ENCODE measurements around the gene TAF4.

TAF4 gene

DNA sequence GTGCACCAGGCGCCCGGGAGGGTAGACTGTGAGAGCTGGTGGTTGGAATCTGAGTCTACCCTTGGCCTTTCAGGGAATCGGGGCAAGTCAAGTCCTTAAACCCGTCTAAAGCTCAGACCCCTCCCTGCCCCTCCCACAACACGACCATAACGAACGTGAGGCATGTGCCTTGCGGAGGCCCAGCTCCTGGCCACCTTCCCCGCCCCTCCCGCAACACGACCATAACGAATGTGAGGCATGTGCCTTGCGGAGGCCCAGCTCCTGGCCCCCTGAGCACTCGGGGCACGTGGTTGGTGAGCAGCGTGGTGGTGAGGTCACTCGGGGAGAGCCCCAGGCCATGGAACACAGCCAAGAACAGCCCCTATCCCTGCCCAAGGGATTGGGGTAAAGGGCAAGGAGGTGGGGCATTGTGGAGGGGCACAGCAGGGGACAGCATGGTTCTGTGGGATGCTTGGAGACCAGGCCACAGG lies 132.2 kb downstream of the TAF4 start:
- DNase-seq (ENCODE audit: low read depth in 2 of 2): no peak

DNA sequence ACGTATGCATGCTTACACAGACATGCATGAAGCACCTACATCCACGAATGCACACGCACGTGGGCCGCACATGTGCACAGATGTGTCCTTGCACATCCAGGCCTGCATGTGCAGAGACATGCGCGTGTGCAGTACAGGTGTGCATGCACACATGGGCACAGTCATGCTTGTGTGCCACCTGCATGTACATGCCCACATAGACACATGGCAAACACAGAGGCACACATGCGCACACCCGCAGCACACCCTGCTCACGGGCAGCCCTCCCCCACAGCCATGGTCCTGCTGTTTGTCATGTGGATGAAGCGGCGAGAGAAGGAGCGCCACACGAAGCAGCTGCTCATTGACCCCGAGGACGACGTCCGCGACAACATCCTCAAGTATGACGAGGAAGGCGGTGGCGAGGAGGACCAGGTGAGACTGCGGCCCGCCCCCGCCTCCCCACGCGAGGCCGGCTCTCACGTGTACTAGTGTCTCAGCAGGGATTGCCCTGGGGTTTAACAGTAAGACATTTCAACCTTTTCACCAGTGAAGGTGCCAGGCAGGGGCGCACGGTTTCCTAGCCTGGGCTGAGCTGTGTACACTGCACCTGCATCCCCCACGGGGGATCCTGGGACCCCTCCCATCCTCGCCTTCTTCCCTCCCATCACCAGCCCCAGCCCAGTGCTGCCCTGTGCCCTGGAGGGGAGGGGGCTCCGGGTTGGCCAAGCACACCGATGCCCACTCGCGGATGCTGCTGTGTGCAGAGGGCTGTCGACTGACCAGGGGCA lies 132.8 kb downstream of the TAF4 start:
- no peak for DNase-seq (ENCODE audit: low read depth in 2 of 2)

- no peak for DNase-seq (ENCODE audit: low read depth in 2 of 2)
Measured at GRCh38 chr20:61932199-61932592, 133.5 kb downstream of the TAF4 start.

DNA sequence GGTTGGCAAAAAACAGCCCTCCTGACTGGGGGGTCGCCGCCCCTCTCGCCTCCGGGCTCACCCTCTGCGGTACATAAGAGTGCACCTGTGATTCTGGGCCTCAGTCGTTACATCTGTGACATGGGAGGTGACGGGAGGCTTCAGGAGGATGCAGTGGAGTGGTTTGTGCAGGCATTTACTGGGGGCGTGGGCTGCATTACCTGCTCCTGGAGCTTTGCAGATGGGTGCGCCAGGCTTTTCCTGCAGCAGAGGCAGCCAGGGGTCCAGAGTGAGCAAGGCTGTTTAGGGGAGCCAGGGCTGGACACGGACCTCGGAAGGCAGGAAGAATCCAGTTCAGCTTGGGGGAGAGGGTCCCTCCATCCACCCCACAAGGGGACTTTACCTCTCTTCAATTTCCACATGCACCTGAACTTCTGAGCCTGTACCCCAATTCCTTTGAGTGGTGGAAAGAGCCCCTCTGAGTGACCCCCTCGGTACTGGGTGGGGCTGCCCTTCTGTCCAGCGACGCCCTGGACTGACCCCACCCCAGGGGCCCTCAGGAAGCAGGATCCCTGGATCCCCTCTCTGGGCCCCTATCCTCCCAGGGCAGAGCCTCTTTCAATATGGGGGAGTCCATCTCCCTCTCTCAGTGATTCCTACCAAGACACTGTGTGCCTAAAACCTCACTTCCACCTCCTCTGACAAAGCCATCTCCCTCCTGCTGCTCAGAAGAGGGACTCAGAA lies 134.0 kb downstream of the TAF4 start:
- no peak for DNase-seq (ENCODE audit: low read depth in 2 of 2)

DNA sequence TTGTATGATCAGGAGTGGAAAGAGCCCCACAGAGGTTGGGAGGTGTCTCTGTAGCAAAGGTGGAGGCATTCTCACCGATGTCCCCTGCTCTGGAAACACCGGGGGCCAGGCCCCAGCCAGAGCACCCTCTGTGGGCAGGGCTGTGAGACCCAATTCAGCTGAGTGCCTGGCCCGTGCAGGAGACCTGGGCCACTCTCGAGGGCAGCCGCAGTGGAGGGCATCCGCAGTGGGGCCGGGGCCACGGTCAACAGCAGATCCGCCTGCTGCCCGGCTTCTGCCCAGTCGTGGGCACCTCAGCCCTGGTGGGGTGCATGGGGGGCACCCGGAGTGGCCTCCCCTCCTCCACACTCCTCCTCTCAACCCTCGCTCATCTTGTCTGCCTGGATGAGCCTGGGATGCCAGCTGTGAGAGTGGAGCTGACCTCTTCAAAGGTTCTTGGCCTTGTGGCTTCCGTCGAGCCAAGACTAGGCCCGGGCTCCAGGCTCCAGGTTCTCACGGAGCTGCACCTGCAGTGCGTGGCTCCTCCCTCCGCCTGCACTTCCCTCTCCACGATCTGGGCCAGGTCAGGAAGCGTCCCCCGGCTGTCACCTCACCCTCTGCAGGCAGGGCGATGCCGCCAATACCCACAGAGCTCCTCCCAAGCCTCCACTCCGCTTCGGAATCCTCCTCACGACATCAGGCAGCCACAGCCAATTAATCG lies 134.8 kb downstream of the TAF4 start:
- DNase-seq (ENCODE audit: low read depth in 2 of 2): no peak

DNA sequence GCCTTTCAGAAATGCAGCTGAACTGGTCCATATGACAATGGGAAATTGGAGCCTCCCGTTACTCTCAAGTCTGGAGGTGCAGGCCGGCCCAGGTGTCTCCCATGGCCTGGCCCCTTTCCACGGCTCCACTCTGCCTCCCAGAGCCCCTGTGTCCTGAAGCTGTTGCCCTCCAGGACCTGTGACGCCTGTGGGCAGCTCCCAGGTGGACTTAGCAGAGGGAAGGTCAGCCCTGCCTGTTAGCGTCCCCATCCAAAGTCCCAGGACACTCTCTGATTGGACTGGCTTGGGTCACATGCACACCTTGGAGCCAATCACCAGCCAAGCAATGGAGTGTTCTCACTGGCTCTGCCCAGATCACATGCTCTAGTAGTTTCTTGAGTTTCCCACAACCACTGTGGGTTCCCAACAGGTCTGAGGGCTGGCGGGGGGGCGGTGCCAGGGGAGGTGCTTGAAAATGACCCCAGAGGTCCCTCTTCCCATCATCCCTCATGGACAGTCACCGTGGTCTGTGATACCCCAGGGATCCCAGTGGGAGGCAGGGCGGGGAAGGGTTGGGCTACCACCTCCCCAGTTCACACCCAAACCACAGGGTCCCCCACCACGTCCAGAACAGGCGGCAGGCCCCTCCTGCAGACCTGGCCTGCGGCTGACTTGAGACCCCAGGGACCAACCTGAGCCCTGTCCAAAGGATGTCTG lies 135.6 kb downstream of the TAF4 start:
- no peak for DNase-seq (ENCODE audit: low read depth in 2 of 2)

DNA sequence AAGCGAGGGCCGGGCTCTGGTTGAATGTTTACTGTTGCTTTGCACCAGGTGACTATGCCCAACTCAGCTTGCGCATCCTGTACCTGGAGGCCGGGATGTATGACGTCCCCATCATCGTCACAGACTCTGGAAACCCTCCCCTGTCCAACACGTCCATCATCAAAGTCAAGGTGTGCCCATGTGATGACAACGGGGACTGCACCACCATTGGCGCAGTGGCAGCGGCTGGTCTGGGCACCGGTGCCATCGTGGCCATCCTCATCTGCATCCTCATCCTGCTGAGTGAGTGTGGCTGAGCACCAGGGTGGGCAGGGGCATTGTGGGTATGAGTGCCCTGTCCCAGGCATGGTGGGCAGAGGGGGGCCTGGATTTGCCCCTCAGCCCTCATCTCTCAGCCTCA lies 136.1 kb downstream of the TAF4 start:
- no peak for DNase-seq (ENCODE audit: low read depth in 2 of 2)

- no peak for DNase-seq (ENCODE audit: low read depth in 2 of 2)
Measured at GRCh38 chr20:61927826-61928541, 137.7 kb downstream of the TAF4 start.

DNA sequence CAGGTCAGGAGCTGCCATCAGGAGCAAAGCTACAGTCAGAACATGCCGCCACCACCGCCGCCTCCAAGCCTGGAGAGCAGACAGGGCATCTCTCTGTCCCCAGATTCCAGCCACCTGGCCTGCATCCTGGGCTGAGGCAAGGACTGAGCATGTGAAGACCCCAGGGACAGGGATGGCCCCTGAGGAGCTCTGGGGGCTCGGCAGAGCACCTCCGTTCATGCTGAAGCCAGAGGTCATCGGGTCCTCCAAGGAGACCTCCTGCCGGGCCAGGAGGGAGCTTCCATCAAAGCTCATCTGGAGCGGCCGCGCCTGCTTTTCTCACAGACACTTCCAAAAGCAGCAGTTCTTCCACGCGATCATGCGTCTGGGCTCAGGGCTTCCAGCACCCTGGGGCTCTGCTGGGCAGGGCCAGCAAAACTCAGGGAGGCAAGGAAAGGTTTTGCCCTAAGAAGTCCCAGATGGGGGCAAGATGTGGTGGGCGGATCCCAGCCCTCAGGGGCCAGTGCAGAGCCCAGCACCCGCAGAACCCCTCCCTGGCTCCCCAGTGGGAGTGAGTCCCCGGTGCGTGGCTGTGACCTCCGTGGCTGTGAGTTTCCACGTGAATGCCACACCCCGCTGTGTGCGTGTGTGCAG lies 138.4 kb downstream of the TAF4 start:
- DNase-seq (ENCODE audit: low read depth in 2 of 2): no peak

GRCh38 chr20:61926796-61927192 lies 138.9 kb downstream of the TAF4 start:
- DNase-seq (ENCODE audit: low read depth in 2 of 2): no peak

DNA sequence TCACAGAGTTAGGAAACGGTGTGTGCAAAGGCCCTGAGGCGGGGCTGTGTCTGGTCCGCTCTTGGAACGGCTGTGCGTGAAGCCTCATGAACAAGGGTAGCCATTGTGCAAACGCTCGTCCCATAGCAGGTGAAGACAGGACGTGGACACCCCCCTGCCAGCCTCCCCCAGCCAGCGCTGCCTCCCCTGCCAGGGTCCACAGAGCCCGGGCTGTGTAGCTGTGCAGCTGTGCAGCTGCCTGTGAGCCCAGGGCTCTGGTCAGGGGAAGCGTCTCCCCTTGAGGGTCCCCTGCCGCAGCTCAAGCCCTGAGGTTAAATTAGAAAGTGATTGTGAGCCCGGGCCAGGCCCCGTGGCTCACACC lies 139.4 kb downstream of the TAF4 start:
- no peak for DNase-seq (ENCODE audit: low read depth in 2 of 2)

DNA sequence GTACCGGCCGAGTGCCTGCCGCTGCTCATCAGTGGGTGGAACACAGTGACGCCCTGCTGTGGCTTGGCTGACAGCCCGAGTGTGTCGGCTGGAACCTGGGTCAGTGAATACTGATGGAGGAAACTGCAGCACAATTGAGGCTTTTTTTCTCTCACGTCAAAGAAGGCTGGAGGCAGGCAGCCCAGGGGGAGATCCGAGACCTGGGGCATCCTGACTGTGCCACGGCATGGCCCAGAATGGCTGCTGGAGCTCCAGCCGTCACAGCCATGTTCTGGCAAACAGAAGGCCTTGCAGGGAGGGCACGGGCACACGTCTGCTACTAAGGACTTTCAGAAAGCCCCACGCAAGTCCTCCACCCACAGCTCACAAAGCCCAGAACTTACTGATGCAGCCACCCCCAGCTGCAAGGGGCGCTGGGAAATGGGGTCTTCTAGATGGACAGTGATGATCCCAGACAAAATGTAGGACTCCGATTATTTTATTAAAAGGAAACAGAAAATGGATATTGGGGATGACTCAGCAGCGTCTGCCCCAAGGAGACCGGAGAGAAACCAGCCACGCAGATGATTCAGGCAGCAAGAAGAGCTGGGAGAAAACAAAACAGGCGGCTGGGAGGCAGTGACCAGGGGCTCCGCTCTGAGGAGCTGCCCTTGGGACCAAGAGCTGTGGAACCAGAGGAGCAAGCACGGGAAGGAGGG lies 140.0 kb downstream of the TAF4 start:
- DNase-seq (ENCODE audit: low read depth in 2 of 2): no peak

- no peak for DNase-seq (ENCODE audit: low read depth in 2 of 2)
Measured at GRCh38 chr20:61924858-61925554, 140.7 kb downstream of the TAF4 start.

All from stimulated activated CD8-positive, alpha-beta memory T cell treated with anti-CD3 and anti-CD28 coated beads, Interleukin-7, amount 100 ng/mL, for 1 hour (primary cell).